ENCODE data around the gene PRDM16.

- TF ChIP-seq, protein P1, sequence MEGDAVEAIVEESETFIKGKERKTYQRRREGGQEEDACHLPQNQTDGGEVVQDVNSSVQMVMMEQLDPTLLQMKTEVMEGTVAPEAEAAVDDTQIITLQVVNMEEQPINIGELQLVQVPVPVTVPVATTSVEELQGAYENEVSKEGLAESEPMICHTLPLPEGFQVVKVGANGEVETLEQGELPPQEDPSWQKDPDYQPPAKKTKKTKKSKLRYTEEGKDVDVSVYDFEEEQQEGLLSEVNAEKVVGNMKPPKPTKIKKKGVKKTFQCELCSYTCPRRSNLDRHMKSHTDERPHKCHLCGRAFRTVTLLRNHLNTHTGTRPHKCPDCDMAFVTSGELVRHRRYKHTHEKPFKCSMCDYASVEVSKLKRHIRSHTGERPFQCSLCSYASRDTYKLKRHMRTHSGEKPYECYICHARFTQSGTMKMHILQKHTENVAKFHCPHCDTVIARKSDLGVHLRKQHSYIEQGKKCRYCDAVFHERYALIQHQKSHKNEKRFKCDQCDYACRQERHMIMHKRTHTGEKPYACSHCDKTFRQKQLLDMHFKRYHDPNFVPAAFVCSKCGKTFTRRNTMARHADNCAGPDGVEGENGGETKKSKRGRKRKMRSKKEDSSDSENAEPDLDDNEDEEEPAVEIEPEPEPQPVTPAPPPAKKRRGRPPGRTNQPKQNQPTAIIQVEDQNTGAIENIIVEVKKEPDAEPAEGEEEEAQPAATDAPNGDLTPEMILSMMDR (conservative IDR thresholded peaks at IDR 0.05; ENCODE audit: low read length): no peak
- no peak for TF ChIP-seq EZH2phosphoT487 (IDR thresholded peaks at IDR 0.05; ENCODE audit: borderline replicate concordance, low read depth, low read length)
Observed at GRCh38 chr1:3396411-3396810, 327.4 kb downstream of the PRDM16 start.
